BLaER1 (cell line): ENCODE measurements around the gene PKIB.

Experiments
- H3K27ac ChIP-seq: shearing (Covaris generic); formaldehyde crosslinking; 2 replicates; pipeline ENCODE4 v1.8.1; 2022
- H3K27me3 ChIP-seq: shearing (Covaris generic); formaldehyde crosslinking; 2 replicates; pipeline ENCODE4 v1.8.1; 2022
- H3K36me3 ChIP-seq: shearing (Covaris generic); formaldehyde crosslinking; 2 replicates; pipeline ENCODE4 v1.8.1; 2022
- H3K4me1 ChIP-seq: shearing (Covaris generic); formaldehyde crosslinking; 2 replicates; pipeline ENCODE4 v1.8.1; 2022
- H3K4me2 ChIP-seq: shearing (Covaris generic); formaldehyde crosslinking; 2 replicates; pipeline ENCODE4 v1.8.1; 2022
- H3K4me3 ChIP-seq: shearing (Covaris generic); formaldehyde crosslinking; 2 replicates; pipeline ENCODE4 v1.8.1; 2022
- H3K9ac ChIP-seq: shearing (Covaris generic); formaldehyde crosslinking; 2 replicates; pipeline ENCODE4 v1.8.1; 2022
- H3K9me3 ChIP-seq: shearing (Covaris generic); formaldehyde crosslinking; 2 replicates; pipeline ENCODE4 v1.8.1; 2022
- H4K20me1 ChIP-seq: shearing (Covaris generic); formaldehyde crosslinking; 2 replicates; pipeline ENCODE4 v1.8.1; 2022
- Cebpa-rat ChIP-seq: shearing (Covaris generic); IDR thresholded peaks from 2 replicates; pipeline ENCODE4 v1.8.1; 2022

The PKIB gene

DNA sequence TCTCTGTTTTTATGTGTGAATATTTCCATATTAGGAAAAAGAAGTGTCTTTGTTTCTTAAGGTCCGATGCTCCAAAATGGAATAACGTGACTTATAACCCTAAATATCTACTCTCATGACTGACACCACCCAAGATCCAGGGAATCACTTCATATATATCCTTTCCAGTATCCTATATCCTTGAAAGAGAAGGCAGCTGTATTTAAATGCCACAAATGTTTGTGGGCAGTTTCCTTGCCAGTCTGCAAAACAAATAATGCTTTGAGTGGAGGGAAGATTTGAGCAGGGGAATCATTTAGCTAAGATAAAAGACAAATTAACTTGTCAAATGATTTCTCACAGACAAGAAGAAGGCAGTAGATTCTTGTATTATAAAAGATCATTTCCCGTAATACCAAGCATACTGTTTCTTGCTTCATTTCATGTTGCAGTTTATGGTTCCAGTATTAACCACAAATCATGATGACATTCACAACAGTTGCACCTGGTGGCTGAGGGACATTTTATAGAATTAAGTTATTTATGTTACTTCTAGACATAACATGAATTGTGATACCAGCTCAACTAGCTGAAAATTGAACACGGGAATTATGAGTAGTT, 139.3 kb downstream of the PKIB start:
- Histone ChIP-seq H4K20me1 (no peaks in the 10 kb centered on the region), H3K4me1 (no peaks in the 10 kb centered on the region), H3K27ac (no peak overlapping the region), H3K4me3 (no peak overlapping the region), H3K27me3 (no peaks in the 10 kb centered on the region), H3K9me3 (peaks cover 16% of the 10 kb centered on the region), H3K36me3 (no peaks in the 10 kb centered on the region), H3K9ac (no peak overlapping the region), H3K4me2 (no peak overlapping the region)
- no peak for TF ChIP-seq Cebpa-rat

GRCh38 chr6:122751326-122751725, 141.1 kb downstream of the PKIB start:
- Histone ChIP-seq H3K4me3 (no peak overlapping the region), H3K27me3 (no peaks in the 10 kb centered on the region), H3K9ac (no peak overlapping the region), H3K27ac (no peak overlapping the region), H3K4me1 (no peaks in the 10 kb centered on the region), H4K20me1 (no peaks in the 10 kb centered on the region), H3K36me3 (no peaks in the 10 kb centered on the region), H3K4me2 (peak overlapping the region; percentile 0; the same call in 1 of the 2 replicates), H3K9me3 (peaks cover 16% of the 10 kb centered on the region)
- no peak for TF ChIP-seq Cebpa-rat

- H3K9me3 ChIP-seq: peaks cover 15% of the 10 kb centered on the region
- no peak overlapping the region for H3K9ac ChIP-seq
- H3K27me3 ChIP-seq: no peaks in the 10 kb centered on the region
- no peaks in the 10 kb centered on the region for H3K36me3 ChIP-seq
- no peaks in the 10 kb centered on the region for H4K20me1 ChIP-seq
- TF ChIP-seq Cebpa-rat: no peak
- H3K27ac ChIP-seq: no peak overlapping the region
- no peak overlapping the region for H3K4me2 ChIP-seq
- no peak overlapping the region for H3K4me3 ChIP-seq
- no peaks in the 10 kb centered on the region for H3K4me1 ChIP-seq
Observed at GRCh38 chr6:122752459-122752858, 142.3 kb downstream of the PKIB start.

- no peak for TF ChIP-seq Cebpa-rat
- no peak overlapping the region for H3K4me2 ChIP-seq
Observed at GRCh38 chr6:122753000-122753687, 142.9 kb downstream of the PKIB start.

DNA sequence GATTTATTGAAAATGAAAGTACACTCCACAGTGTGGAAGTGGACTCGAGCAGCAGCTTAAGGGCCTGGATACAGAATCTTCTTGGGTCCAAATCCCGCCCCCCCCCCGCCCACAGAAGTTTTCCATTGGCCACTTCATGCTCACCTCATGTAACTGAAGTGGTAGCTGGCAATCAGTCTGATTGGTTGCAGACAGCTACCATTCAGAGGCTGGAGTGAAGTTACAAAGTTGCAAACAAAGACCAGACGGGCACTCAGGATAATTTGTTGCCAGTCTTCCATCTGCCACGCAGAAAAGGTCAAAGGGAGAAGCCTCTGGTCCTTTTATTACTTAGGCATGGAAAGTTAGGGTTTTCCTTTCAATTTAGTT, 143.5 kb downstream of the PKIB start:
- Histone ChIP-seq H3K27me3 (no peaks in the 10 kb centered on the region), H3K9ac (no peak overlapping the region), H3K9me3 (0 out of 2 replicates have a peak, but pooled peaks cover 5% of the 10 kb centered on the region), H3K4me3 (no peak overlapping the region), H3K4me2 (no peak overlapping the region), H3K36me3 (no peaks in the 10 kb centered on the region), H4K20me1 (no peaks in the 10 kb centered on the region), H3K4me1 (no peaks in the 10 kb centered on the region), H3K27ac (no peak overlapping the region)
- TF ChIP-seq Cebpa-rat: no peak

More at GRCh38 chr6:122753000-122753687, 142.9 kb downstream of the PKIB start:
- Histone ChIP-seq H3K4me3 (no peak overlapping the region), H4K20me1 (no peaks in the 10 kb centered on the region), H3K27ac (no peak overlapping the region), H3K36me3 (no peaks in the 10 kb centered on the region), H3K4me1 (no peaks in the 10 kb centered on the region), H3K9ac (no peak overlapping the region), H3K9me3 (0 out of 2 replicates have a peak, but pooled peaks cover 8% of the 10 kb centered on the region), H3K27me3 (no peaks in the 10 kb centered on the region)

GRCh38 chr6:122754191-122754731, 144.1 kb downstream of the PKIB start:
- Histone ChIP-seq H3K27me3 (no peaks in the 10 kb centered on the region), H4K20me1 (no peaks in the 10 kb centered on the region), H3K4me3 (no peak overlapping the region), H3K9me3 (no peaks in the 10 kb centered on the region), H3K4me1 (no peaks in the 10 kb centered on the region), H3K36me3 (no peaks in the 10 kb centered on the region), H3K9ac (no peak overlapping the region), H3K27ac (no peak overlapping the region), H3K4me2 (no peak overlapping the region)
- TF ChIP-seq Cebpa-rat: no peak

- Histone ChIP-seq H3K27me3 (no peaks in the 10 kb centered on the region), H3K36me3 (no peaks in the 10 kb centered on the region), H3K9ac (no peak overlapping the region), H3K4me3 (no peak overlapping the region), H3K4me1 (no peaks in the 10 kb centered on the region), H3K9me3 (no peaks in the 10 kb centered on the region), H4K20me1 (no peaks in the 10 kb centered on the region), H3K27ac (no peak overlapping the region), H3K4me2 (no peak overlapping the region)
- no peak for TF ChIP-seq Cebpa-rat
Observed at GRCh38 chr6:122755901-122756300, 145.7 kb downstream of the PKIB start.

DNA sequence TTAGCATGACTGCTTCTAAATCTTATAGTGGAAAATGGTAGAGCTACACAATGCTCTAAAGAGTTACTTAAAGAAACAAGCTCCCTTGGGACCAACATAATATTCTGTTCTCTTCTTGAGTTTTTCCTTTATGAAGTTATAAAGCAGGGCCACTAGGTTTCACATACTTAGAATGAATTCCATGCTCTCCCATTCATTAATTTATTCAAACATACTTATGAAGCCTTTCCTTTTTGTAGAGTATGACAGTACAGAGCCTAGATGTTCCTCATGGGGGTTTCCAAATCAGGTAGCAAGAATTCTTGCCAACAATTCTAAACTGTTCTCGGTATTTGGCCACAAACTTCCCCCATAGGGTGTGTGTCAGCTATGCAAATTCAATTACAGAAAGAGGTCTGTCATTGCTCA, 148.7 kb downstream of the PKIB start:
- no peak overlapping the region for H3K27ac ChIP-seq
- H3K27me3 ChIP-seq: no peaks in the 10 kb centered on the region
- H3K9ac ChIP-seq: no peak overlapping the region
- no peaks in the 10 kb centered on the region for H4K20me1 ChIP-seq
- no peak for TF ChIP-seq Cebpa-rat
- H3K9me3 ChIP-seq: no peaks in the 10 kb centered on the region
- no peaks in the 10 kb centered on the region for H3K36me3 ChIP-seq
- H3K4me2 ChIP-seq: no peak overlapping the region
- H3K4me3 ChIP-seq: no peak overlapping the region
- H3K4me1 ChIP-seq: no peaks in the 10 kb centered on the region

DNA sequence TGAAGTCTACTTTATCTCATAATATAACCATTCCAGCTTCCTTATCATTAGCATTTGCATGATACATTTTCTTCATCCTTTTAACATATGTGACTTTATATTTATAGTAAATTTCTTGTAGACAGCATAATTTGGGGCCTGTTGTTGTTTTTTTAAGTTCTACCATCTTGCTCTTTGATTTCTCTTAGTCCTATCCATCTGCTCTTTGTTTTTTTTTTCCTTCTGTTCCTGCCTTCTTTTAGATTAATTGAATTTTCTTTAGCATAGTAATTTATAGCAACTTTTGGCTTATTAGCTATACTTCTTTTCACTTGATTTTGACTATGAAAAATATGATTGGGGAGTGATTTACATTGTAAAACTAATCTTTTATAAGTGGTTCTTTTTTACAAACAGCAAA, 150.1 kb downstream of the PKIB start:
- TF ChIP-seq Cebpa-rat: no peak
- Histone ChIP-seq H3K4me2 (no peak overlapping the region), H3K4me3 (no peak overlapping the region), H4K20me1 (no peaks in the 10 kb centered on the region), H3K4me1 (no peaks in the 10 kb centered on the region), H3K36me3 (no peaks in the 10 kb centered on the region), H3K9me3 (no peaks in the 10 kb centered on the region), H3K27me3 (no peaks in the 10 kb centered on the region), H3K9ac (no peak overlapping the region), H3K27ac (no peak overlapping the region)

GRCh38 chr6:122766256-122766655, 156.1 kb downstream of the PKIB start:
- Histone ChIP-seq H3K27me3 (no peaks in the 10 kb centered on the region), H3K4me3 (no peak overlapping the region), H3K36me3 (no peaks in the 10 kb centered on the region), H4K20me1 (no peaks in the 10 kb centered on the region), H3K27ac (no peak overlapping the region), H3K4me1 (no peaks in the 10 kb centered on the region), H3K9ac (no peak overlapping the region), H3K4me2 (no peak overlapping the region), H3K9me3 (no peaks in the 10 kb centered on the region)
- TF ChIP-seq Cebpa-rat: no peak
